ENCODE data around the gene ATP10A. TPM values are rescaled to one million over a fixed set of nuclear protein-coding genes. Genes with fewer than 3 reads are reported as not detected.

Gene ATP10A
- polyA plus RNA-seq, 3 donors, result 0.71 to 3.9 (median 0.92) TPM

- TF ChIP-seq CTCF (IDR thresholded peaks at IDR 0.05), result no peak
- Mint-ChIP-seq H3K36me3 (peaks cover 0 to 2% of the 10 kb centered on the region in 2 donors), H3K4me1 (peaks cover 29% of the 10 kb centered on the region), H3K4me3 (peak overlapping the region in 1 of 2 donors; percentile 62), H3K9me3 (no peaks in the 10 kb centered on the region), H3K27me3 (ENCODE audit: low read depth in 3 of 3) (peaks cover 0 to 10% (median 5%) of the 10 kb centered on the region in 3 donors), H3K27ac (peak overlapping the region in 3 of 7 donors; percentile 12 to 42 (median 32))
- Histone ChIP-seq H3K79me2 (ENCODE audit: insufficient read depth, low read length) (no peaks in the 10 kb centered on the region), H3K4me3 (replicated peaks in 1 of 3; ENCODE audit: low read depth in 2 of 3, low read length in 3 of 3) (no peak overlapping the region), H3K27ac (ENCODE audit: low read depth in 1 of 2, low read length in 2 of 2) (no peak overlapping the region), H3K27me3 (ENCODE audit: control insufficient read depth in 2 of 2, insufficient read depth in 2 of 2, low read length in 2 of 2) (no peaks in the 10 kb centered on the region), H4K20me1 (ENCODE audit: insufficient read depth, low read length) (no peaks in the 10 kb centered on the region), H2AFZ (ENCODE audit: insufficient read depth, low read depth, low read length, poor library complexity, severe bottlenecking) (peak overlapping the region; percentile 52), H3K9me3 (replicated peaks in 1 of 2; ENCODE audit: control insufficient read depth in 1 of 2, insufficient read depth in 1 of 2, low read length in 2 of 2) (no peaks in the 10 kb centered on the region), H3K36me3 (replicated peaks in 1 of 2; ENCODE audit: control insufficient read depth in 1 of 2, insufficient read depth in 2 of 2, low read length in 2 of 2) (peaks cover 0 to 4% of the 10 kb centered on the region in 2 donors), H3K9ac (ENCODE audit: insufficient read depth, low read length, poor library complexity, severe bottlenecking) (no peak overlapping the region), H3K4me2 (replicated peaks; ENCODE audit: extremely low read depth, low read length, poor library complexity, severe bottlenecking) (no peak overlapping the region), H3K4me1 (ENCODE audit: control insufficient read depth in 1 of 2, insufficient read depth in 2 of 2, low read length in 2 of 2) (peaks cover 22 to 23% of the 10 kb centered on the region in 2 donors)
- intact Hi-C loops (cut with micrococcal nuclease), result no loop called here
- 68% methylated on average over 17 of the region's 18 CpGs for WGBS (ENCODE audit: insufficient coverage)
- DNase-seq, result no peak
Observed at GRCh38 chr15:25740383-25741255, 122.5 kb downstream of the ATP10A start.

- no peaks in the 10 kb centered on the region for H3K27me3 ChIP-seq (ENCODE audit: control insufficient read depth in 2 of 2, insufficient read depth in 2 of 2, low read length in 2 of 2)
- peak in 2 of 3 donors; percentile 9 to 19 for DNase-seq
- no peak overlapping the region for H3K9ac ChIP-seq (ENCODE audit: insufficient read depth, low read length, poor library complexity, severe bottlenecking)
- H3K4me1 ChIP-seq (ENCODE audit: control insufficient read depth in 1 of 2, insufficient read depth in 2 of 2, low read length in 2 of 2), result peaks cover 22 to 23% of the 10 kb centered on the region in 2 donors
- Mint-ChIP-seq H3K9me3 (no peaks in the 10 kb centered on the region), H3K27ac (no peak overlapping the region), H3K4me3 (no peak overlapping the region), H3K27me3 (ENCODE audit: low read depth in 3 of 3) (peaks cover 0 to 10% (median 7%) of the 10 kb centered on the region in 3 donors), H3K36me3 (peaks cover 0 to 4% of the 10 kb centered on the region in 2 donors), H3K4me1 (peaks cover 28% of the 10 kb centered on the region)
- intact Hi-C loops (cut with micrococcal nuclease), result no loop called here
- H2AFZ ChIP-seq (ENCODE audit: insufficient read depth, low read depth, low read length, poor library complexity, severe bottlenecking), result no peak overlapping the region
- no peak overlapping the region for H3K4me2 ChIP-seq (replicated peaks; ENCODE audit: extremely low read depth, low read length, poor library complexity, severe bottlenecking)
- 15% methylated on average over 5 of the region's 7 CpGs for WGBS (ENCODE audit: insufficient coverage)
- H3K79me2 ChIP-seq (ENCODE audit: insufficient read depth, low read length), result no peaks in the 10 kb centered on the region
- H3K4me3 ChIP-seq (replicated peaks in 1 of 3; ENCODE audit: low read depth in 2 of 3, low read length in 3 of 3), result no peak overlapping the region
- no peaks in the 10 kb centered on the region for H4K20me1 ChIP-seq (ENCODE audit: insufficient read depth, low read length)
- peaks cover 0 to 9% of the 10 kb centered on the region in 2 donors for H3K36me3 ChIP-seq (replicated peaks in 1 of 2; ENCODE audit: control insufficient read depth in 1 of 2, insufficient read depth in 2 of 2, low read length in 2 of 2)
- H3K27ac ChIP-seq (ENCODE audit: low read depth in 1 of 2, low read length in 2 of 2), result no peak overlapping the region
- no peaks in the 10 kb centered on the region for H3K9me3 ChIP-seq (replicated peaks in 1 of 2; ENCODE audit: control insufficient read depth in 1 of 2, insufficient read depth in 1 of 2, low read length in 2 of 2)
- no peak for TF ChIP-seq CTCF (IDR thresholded peaks at IDR 0.05)
Observed at GRCh38 chr15:25739687-25740121, 123.4 kb downstream of the ATP10A start.

Data from CD14-positive monocyte (primary cell).